ENCODE measurements around the gene TMEM213.

The TMEM213 gene

GRCh38 chr7:138878051-138878450 lies 80.3 kb downstream of the TMEM213 start:
- no peak for DNase-seq

- no peak for DNase-seq
These were observed 81.1 kb downstream of the TMEM213 start for GRCh38 chr7:138878856-138879255.

GRCh38 chr7:138879356-138879755 lies 81.6 kb downstream of the TMEM213 start:
- no peak for DNase-seq

GRCh38 chr7:138880881-138881578 lies 83.2 kb downstream of the TMEM213 start:
- DNase-seq, result no peak

GRCh38 chr7:138881579-138882188 lies 83.9 kb downstream of the TMEM213 start:
- no peak for DNase-seq

- no peak for DNase-seq
These were observed 84.5 kb downstream of the TMEM213 start for GRCh38 chr7:138882249-138882648.

- no peak for DNase-seq
These were observed 87.8 kb downstream of the TMEM213 start for GRCh38 chr7:138885383-138886147.

DNA sequence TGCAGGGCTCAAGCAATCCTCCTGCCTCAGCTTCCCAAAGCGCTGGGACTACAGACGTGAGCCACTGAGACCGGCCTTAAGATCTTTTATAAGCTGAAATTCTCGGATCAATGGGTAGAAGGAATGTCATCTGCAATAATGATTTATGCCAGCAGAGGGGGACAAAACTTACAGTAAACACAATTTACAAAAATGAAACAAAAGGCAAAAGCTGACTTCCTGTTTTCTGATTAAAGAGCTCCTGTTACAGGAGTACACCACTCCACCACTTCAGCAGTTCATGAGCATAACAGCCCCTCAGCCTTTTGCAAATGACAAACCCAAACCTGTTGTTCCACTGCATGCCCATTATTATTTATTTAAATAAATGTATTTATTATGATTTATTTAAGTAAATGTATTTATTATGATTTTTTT lies 88.7 kb downstream of the TMEM213 start:
- no peak for DNase-seq

DNA sequence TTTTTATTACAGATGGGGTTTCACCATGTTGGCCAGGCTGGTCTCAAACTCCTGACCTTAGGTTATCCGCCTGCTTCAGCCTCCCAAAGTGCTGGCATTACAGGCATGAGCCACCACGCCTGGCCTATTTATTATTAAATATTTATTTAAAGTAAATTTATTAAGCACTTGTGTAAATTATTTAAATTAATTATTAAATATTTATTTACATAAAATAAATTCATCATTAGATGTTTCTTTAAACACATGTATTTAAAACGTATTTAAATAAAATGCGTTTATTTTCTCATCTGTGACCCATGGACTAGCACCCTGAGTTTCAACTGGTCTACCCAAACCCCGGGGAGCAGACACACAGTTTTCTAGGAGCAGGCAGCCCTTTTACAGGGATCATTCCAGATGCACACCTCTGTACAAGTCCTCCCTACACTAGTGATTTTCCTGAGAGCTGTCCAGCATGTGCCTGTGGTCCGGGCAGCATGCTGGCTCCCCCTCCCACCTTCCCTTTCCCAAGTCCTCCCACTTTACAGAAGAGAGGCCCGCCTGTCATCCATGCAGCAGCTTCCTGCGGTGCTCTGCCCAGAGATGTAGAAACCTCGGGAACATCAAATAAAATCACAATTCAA lies 89.4 kb downstream of the TMEM213 start:
- DNase-seq, result no peak
